ENCODE data around the gene ATF7IP2.
"Not testable (repeated sequence)": the region's sequence is repeated elsewhere in the genome, so short reads cannot be mapped to it uniquely, and the experiment has no call there.

Gene ATF7IP2

GRCh38 chr16:10466861-10467260, 81.0 kb downstream of the ATF7IP2 start:
- POLR2A ChIA-PET = no interaction called here
- no peak for DNase-seq (ENCODE audit: extremely low spot score)
- CTCF ChIA-PET = no interaction called here
- TF ChIP-seq CTBP1 (IDR thresholded peaks at IDR 0.05; ENCODE audit: borderline replicate concordance) (no peak), L3MBTL2 (conservative IDR thresholded peaks at IDR 0.05) (no peak), LEF1 (IDR thresholded peaks at IDR 0.05; ENCODE audit: borderline replicate concordance) (no peak), TARDBP (IDR thresholded peaks at IDR 0.05) (no peak), FOXM1 (IDR thresholded peaks at IDR 0.05; ENCODE audit: borderline replicate concordance) (no peak), NFRKB (IDR thresholded peaks at IDR 0.05) (no peak), FOXK2 (IDR thresholded peaks at IDR 0.05) (no peak), BHLHE40 (IDR thresholded peaks at IDR 0.05; ENCODE audit: borderline replicate concordance) (no peak), FOXA1 (IDR thresholded peaks at IDR 0.05) (no peak), SUZ12 (IDR thresholded peaks at IDR 0.05) (no peak), SP1 (IDR thresholded peaks at IDR 0.05) (no peak), ELF4 (IDR thresholded peaks at IDR 0.05) (no peak), HDGF (IDR thresholded peaks at IDR 0.05; ENCODE audit: borderline replicate concordance) (no peak), ARNT (IDR thresholded peaks at IDR 0.05) (no peak), ZNF384 (IDR thresholded peaks at IDR 0.05) (no peak)
- TF ChIP-seq, protein P1, sequence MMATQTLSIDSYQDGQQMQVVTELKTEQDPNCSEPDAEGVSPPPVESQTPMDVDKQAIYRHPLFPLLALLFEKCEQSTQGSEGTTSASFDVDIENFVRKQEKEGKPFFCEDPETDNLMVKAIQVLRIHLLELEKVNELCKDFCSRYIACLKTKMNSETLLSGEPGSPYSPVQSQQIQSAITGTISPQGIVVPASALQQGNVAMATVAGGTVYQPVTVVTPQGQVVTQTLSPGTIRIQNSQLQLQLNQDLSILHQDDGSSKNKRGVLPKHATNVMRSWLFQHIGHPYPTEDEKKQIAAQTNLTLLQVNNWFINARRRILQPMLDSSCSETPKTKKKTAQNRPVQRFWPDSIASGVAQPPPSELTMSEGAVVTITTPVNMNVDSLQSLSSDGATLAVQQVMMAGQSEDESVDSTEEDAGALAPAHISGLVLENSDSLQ (IDR thresholded peaks at IDR 0.05) = no peak

DNA sequence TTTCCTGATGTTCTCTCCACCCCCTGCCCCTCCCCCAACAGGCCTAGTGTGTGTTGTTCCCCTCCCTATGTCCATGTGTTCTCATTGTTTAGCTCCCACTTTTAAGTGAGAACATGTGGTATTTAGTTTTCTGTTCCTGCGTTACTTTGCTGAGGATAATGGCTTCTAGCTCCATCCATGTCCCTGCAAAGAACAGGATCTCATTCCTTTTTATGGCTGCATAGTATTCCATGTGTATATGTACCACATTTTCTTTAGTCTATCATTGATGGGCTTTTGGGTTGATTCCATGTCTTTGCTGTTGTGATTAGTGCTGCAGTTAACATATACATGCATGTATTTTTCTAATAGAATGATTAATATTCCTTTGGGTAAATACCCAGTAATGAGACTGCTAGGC, 90.8 kb downstream of the ATF7IP2 start:
- POLR2A ChIA-PET; DNase-seq (ENCODE audit: extremely low spot score); CTCF ChIA-PET: not testable (repeated sequence)

DNA sequence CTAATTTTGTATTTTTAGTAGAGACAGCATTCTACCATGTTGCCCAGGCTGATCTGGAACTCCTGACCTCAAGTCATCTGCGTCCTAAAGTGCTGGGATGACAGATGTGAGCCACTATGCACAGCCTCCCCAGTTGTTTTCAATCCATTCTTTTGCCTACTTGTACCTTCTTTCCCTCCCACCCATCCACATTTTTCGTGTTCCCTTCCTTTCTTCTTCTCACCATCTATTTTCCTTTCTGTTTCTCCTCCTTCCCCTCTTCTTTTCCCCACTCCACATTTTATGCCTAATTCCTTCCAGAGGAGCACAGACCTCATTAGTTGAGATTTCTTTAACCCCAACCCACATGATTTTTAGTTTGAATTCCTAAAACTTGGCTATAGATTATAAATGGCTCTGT, 94.3 kb downstream of the ATF7IP2 start:
- DNase-seq (ENCODE audit: extremely low spot score) = no peak
- CTCF ChIA-PET = interaction anchor here (0.6 kb wide), 1 partner anchor 33 kb away, joined by 11 read pairs; no protein-coding TSS in a partner anchor
- no peak for TF ChIP-seq CTBP1 (IDR thresholded peaks at IDR 0.05; ENCODE audit: borderline replicate concordance)
- no peak for TF ChIP-seq FOXA1 (IDR thresholded peaks at IDR 0.05)
- no peak for TF ChIP-seq SUZ12 (IDR thresholded peaks at IDR 0.05)
- TF ChIP-seq ZNF384 (IDR thresholded peaks at IDR 0.05) = no peak
- TF ChIP-seq HDGF (IDR thresholded peaks at IDR 0.05; ENCODE audit: borderline replicate concordance) = no peak
- TF ChIP-seq, protein P1 (IDR thresholded peaks at IDR 0.05) = no peak
- no peak for TF ChIP-seq FOXM1 (IDR thresholded peaks at IDR 0.05; ENCODE audit: borderline replicate concordance)
- POLR2A ChIA-PET = no interaction called here

DNA sequence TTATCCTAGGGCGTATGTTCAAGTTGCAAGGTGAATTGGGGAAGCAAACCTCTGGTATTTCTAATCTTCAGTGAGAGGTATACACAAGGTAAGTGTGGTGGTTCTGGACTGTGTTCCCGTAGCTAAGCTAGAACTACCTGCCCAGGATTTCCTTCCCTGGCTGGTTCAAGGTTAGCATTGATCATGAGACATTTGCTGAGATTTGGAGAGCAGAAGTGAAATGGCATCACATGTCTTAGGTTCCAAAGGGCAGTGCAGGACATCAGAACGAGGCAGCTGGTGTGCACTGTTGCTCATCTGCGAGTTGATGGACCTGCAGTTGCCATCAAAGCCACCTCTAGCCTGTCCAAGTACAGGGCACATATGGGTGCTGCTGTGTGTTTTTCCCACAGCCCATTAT, 99.3 kb downstream of the ATF7IP2 start:
- ChIA-PET POLR2A (no interaction called here), CTCF (no interaction called here)
- TF ChIP-seq HDGF (IDR thresholded peaks at IDR 0.05; ENCODE audit: borderline replicate concordance) (no peak), ELF4 (IDR thresholded peaks at IDR 0.05) (no peak), FOXM1 (IDR thresholded peaks at IDR 0.05; ENCODE audit: borderline replicate concordance) (no peak), FOXK2 (IDR thresholded peaks at IDR 0.05) (no peak), TARDBP (IDR thresholded peaks at IDR 0.05) (no peak)
- TF ChIP-seq, protein P1 (IDR thresholded peaks at IDR 0.05) = no peak
- DNase-seq (ENCODE audit: extremely low spot score) = no peak

- DNase-seq (ENCODE audit: extremely low spot score) = no peak
- no peak for TF ChIP-seq HDGF (IDR thresholded peaks at IDR 0.05; ENCODE audit: borderline replicate concordance)
- no peak for TF ChIP-seq ARNT (IDR thresholded peaks at IDR 0.05)
- TF ChIP-seq ZNF384 (IDR thresholded peaks at IDR 0.05) = no peak
- TF ChIP-seq LEF1 (IDR thresholded peaks at IDR 0.05; ENCODE audit: borderline replicate concordance) = no peak
- no peak for TF ChIP-seq L3MBTL2 (conservative IDR thresholded peaks at IDR 0.05)
- no peak for TF ChIP-seq ELF4 (IDR thresholded peaks at IDR 0.05)
- TF ChIP-seq FOXK2 (IDR thresholded peaks at IDR 0.05) = no peak
- TF ChIP-seq TARDBP (IDR thresholded peaks at IDR 0.05) = no peak
- TF ChIP-seq, protein P1 (IDR thresholded peaks at IDR 0.05) = no peak
- CTCF ChIA-PET = no interaction called here
- POLR2A ChIA-PET = no interaction called here
Measured at GRCh38 chr16:10485698-10486382, 100.0 kb downstream of the ATF7IP2 start.

DNA sequence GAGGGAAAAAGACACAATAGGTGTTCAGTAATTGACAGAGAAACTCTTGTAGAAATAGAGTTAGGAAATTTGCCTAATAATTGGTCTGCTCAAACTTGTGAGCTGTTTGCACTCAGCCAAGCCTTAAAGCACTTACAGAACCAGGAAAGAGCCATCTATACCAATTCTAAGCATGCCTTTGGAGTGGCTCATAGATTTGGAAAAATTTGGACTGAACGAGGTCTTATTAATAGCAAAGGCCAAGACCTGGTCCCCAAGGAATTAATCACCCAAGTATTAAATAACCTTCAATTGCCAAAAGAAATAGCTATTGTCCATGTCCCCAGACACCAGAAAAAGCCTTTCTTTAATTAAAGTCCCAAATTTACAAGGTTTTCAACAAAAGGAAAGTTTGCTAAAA, 104.3 kb downstream of the ATF7IP2 start:
- ChIA-PET POLR2A (no interaction called here), CTCF (no interaction called here)
- TF ChIP-seq SP1 (IDR thresholded peaks at IDR 0.05) = no peak
- TF ChIP-seq SUZ12 (IDR thresholded peaks at IDR 0.05) = no peak
- TF ChIP-seq NFRKB (IDR thresholded peaks at IDR 0.05) = no peak
- TF ChIP-seq BHLHE40 (IDR thresholded peaks at IDR 0.05; ENCODE audit: borderline replicate concordance) = no peak
- no peak for TF ChIP-seq TARDBP (IDR thresholded peaks at IDR 0.05)
- TF ChIP-seq ARNT (IDR thresholded peaks at IDR 0.05) = no peak
- no peak for TF ChIP-seq FOXA1 (IDR thresholded peaks at IDR 0.05)
- no peak for TF ChIP-seq CTBP1 (IDR thresholded peaks at IDR 0.05; ENCODE audit: borderline replicate concordance)
- no peak for TF ChIP-seq LEF1 (IDR thresholded peaks at IDR 0.05; ENCODE audit: borderline replicate concordance)
- no peak for TF ChIP-seq L3MBTL2 (conservative IDR thresholded peaks at IDR 0.05)
- no peak for DNase-seq (ENCODE audit: extremely low spot score)

All from HEK293T (cell line).